NT2/D1 (cell line): Measurements from ENCODE around the gene SDK1.

Experiments used
- DNase-seq: peaks from one replicate; pipeline ENCODE4 v3.0.0-alpha.2; 2011; ENCODE audit warnings: low read depth, low spot score
- H3K27me3 ChIP-seq: 2 replicates; pipeline ENCODE4 v1.6.0; 2011; ENCODE audit warnings: mild to moderate bottlenecking; ENCODE audit not compliant: insufficient read length, insufficient read depth
- H3K36me3 ChIP-seq: 2 replicates; pipeline ENCODE4 v1.6.1; 2011; ENCODE audit warnings: mild to moderate bottlenecking, low read length, mixed read lengths; ENCODE audit not compliant: insufficient read depth, insufficient read length
- H3K4me1 ChIP-seq: 2 replicates; pipeline ENCODE4 v1.5.1; 2011; ENCODE audit not compliant: insufficient read depth, insufficient read length
- H3K4me3 ChIP-seq: 2 replicates; pipeline ENCODE4 v1.5.1; 2011; ENCODE audit warnings: low read depth; ENCODE audit not compliant: insufficient read length
- H3K9ac ChIP-seq: 2 replicates; pipeline ENCODE4 v1.6.0; 2011; ENCODE audit warnings: low read depth; ENCODE audit not compliant: insufficient read length
- H3K9me3 ChIP-seq: 2 replicates; pipeline ENCODE4 v1.5.1; 2011; ENCODE audit warnings: mild to moderate bottlenecking, low read length; ENCODE audit not compliant: insufficient read depth
- SUZ12 ChIP-seq: IDR thresholded peaks from 2 replicates; pipeline ENCODE4 v1.6.1; 2011; ENCODE audit not compliant: insufficient read length, insufficient read depth; ENCODE audit errors: extremely low read depth
- YY1 ChIP-seq: IDR thresholded peaks from 2 replicates; pipeline ENCODE4 v1.6.1; 2011; ENCODE audit not compliant: insufficient read length, insufficient read depth
- ZNF274 ChIP-seq: IDR thresholded peaks from 2 replicates; pipeline ENCODE4 v1.6.1; 2011; ENCODE audit warnings: mild to moderate bottlenecking, low read depth, low read length

The SDK1 gene

GRCh38 chr7:3469641-3470040 lies 168.6 kb downstream of the SDK1 start:
- no peaks in the 10 kb centered on the region for H3K4me1 ChIP-seq
- no peak for DNase-seq
- no peaks in the 10 kb centered on the region for H3K36me3 ChIP-seq
- H3K9me3 ChIP-seq, result no peaks in the 10 kb centered on the region
- H3K4me3 ChIP-seq, result no peak overlapping the region
- H3K9ac ChIP-seq, result no peak overlapping the region
- no peaks in the 10 kb centered on the region for H3K27me3 ChIP-seq
- no peak for TF ChIP-seq ZNF274
- TF ChIP-seq YY1, result no peak
- no peak for TF ChIP-seq SUZ12

GRCh38 chr7:3480197-3480596 lies 179.1 kb downstream of the SDK1 start:
- no peaks in the 10 kb centered on the region for H3K36me3 ChIP-seq
- no peak overlapping the region for H3K4me3 ChIP-seq
- no peak overlapping the region for H3K9ac ChIP-seq
- H3K9me3 ChIP-seq, result no peaks in the 10 kb centered on the region
- H3K4me1 ChIP-seq, result no peaks in the 10 kb centered on the region
- H3K27me3 ChIP-seq, result no peaks in the 10 kb centered on the region
- no peak for DNase-seq
- no peak for TF ChIP-seq SUZ12
- TF ChIP-seq YY1, result no peak
- TF ChIP-seq ZNF274, result no peak

GRCh38 chr7:3481435-3481834 lies 180.4 kb downstream of the SDK1 start:
- H3K36me3 ChIP-seq, result no peaks in the 10 kb centered on the region
- no peak overlapping the region for H3K9ac ChIP-seq
- no peak for DNase-seq
- TF ChIP-seq YY1 (no peak), ZNF274 (no peak), SUZ12 (no peak)
- no peaks in the 10 kb centered on the region for H3K9me3 ChIP-seq
- no peaks in the 10 kb centered on the region for H3K4me1 ChIP-seq
- H3K4me3 ChIP-seq, result no peak overlapping the region
- no peaks in the 10 kb centered on the region for H3K27me3 ChIP-seq

- peak; percentile 94 for DNase-seq
- Histone ChIP-seq H3K9me3 (no peaks in the 10 kb centered on the region), H3K9ac (no peak overlapping the region), H3K27me3 (no peaks in the 10 kb centered on the region), H3K4me1 (no peaks in the 10 kb centered on the region), H3K4me3 (no peak overlapping the region), H3K36me3 (no peaks in the 10 kb centered on the region)
- TF ChIP-seq YY1, result no peak
- no peak for TF ChIP-seq ZNF274
- TF ChIP-seq SUZ12, result no peak
Observed at GRCh38 chr7:3482147-3482921, 181.3 kb downstream of the SDK1 start.

- no peak overlapping the region for H3K4me3 ChIP-seq
- H3K9me3 ChIP-seq, result no peaks in the 10 kb centered on the region
- no peaks in the 10 kb centered on the region for H3K4me1 ChIP-seq
- no peaks in the 10 kb centered on the region for H3K27me3 ChIP-seq
- no peak overlapping the region for H3K9ac ChIP-seq
- TF ChIP-seq YY1, result no peak
- no peak for TF ChIP-seq SUZ12
- no peak for TF ChIP-seq ZNF274
- no peak for DNase-seq
- no peaks in the 10 kb centered on the region for H3K36me3 ChIP-seq
Observed at GRCh38 chr7:3486841-3487240, 185.8 kb downstream of the SDK1 start.

- Histone ChIP-seq H3K9ac (no peak overlapping the region), H3K27me3 (no peaks in the 10 kb centered on the region), H3K36me3 (no peaks in the 10 kb centered on the region), H3K4me3 (no peak overlapping the region), H3K9me3 (no peaks in the 10 kb centered on the region), H3K4me1 (no peaks in the 10 kb centered on the region)
- no peak for DNase-seq
- TF ChIP-seq SUZ12 (no peak), ZNF274 (no peak), YY1 (no peak)
Observed at GRCh38 chr7:3488829-3489228, 187.8 kb downstream of the SDK1 start.

- Histone ChIP-seq H3K9me3 (no peaks in the 10 kb centered on the region), H3K27me3 (no peaks in the 10 kb centered on the region), H3K4me3 (no peak overlapping the region), H3K9ac (no peak overlapping the region), H3K36me3 (no peaks in the 10 kb centered on the region), H3K4me1 (no peaks in the 10 kb centered on the region)
- no peak for DNase-seq
- TF ChIP-seq ZNF274 (no peak), SUZ12 (no peak), YY1 (no peak)
Observed at GRCh38 chr7:3493499-3493898, 192.4 kb downstream of the SDK1 start.
